Erythroblast (primary cell): ENCODE data around the gene PACRGL.

ENCODE experiments used
- GATA1 ChIP-seq: IDR thresholded peaks from 2 replicates; pipeline ENCODE4 v1.6.1; 2011; ENCODE audit warnings: low read depth, mild to moderate bottlenecking, control low read depth, low read length, moderate library complexity
- POLR2A ChIP-seq: IDR thresholded peaks from 2 replicates; pipeline ENCODE4 v1.6.1; 2011; ENCODE audit warnings: mild to moderate bottlenecking, low read length

DNA sequence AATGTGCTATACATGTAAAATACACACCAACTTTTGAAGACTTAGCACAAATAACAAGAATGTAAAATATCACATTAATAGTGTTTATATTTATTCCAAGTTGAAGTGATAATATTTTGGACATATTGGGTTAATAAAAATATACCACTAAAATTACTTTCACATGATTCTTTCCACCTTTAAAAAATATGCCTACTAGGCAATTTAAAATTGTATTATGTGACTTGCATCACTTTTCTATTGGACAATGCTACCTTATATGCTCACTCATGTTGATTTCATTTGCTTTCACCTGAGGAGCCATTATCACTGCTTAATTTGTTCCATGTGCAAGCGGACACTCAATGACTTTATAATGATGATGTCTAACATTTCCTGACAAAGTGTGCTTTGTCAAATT, 3.4 kb upstream of the PACRGL start:
- TF ChIP-seq POLR2A (no peak), GATA1 (no peak)
